Activated T-cell treated with anti-CD3 and anti-CD28 coated beads, Interleukin-2, amount 50 U/mL, for 48 hours (primary cell): ENCODE results near the gene GAGE12F.
"Not testable (repeated sequence)": the region's sequence is repeated elsewhere in the genome, so short reads cannot be mapped to it uniquely, and the experiment has no call there.

Experiments used
- DNase-seq, 2 experiments: peaks; one replicate each; pipeline ENCODE4 v3.0.0-alpha.2; 2020

The GAGE12F gene

DNA sequence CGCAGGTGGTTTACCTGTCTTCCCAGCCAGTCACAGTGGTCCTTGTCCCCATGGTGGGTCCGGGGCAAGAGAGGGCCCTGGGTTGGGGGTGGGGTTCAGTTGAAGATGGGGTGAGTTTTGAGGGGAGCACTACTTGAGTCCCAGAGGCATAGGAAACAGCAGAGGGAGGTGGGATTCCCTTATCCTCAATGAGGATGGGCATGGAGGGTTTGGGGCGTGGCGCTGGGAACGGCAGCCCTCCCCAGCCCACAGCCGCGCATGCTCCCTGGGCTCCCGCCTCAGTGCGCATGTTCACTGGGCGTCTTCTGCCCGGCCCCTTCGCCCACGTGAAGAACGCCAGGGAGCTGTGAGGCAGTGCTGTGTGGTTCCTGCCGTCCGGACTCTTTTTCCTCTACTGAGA, at the start of gene GAGE12F:
Gene GAGE12F (plus strand): TSS at position 301 of the 400 bp plus-strand sequence. CDS start 1,155 bp downstream, outside the sequence.
- not testable (repeated sequence) for DNase-seq

- not testable (repeated sequence) for DNase-seq
Measured at GRCh38 chrX:49531877-49532276, 28.8 kb upstream of the GAGE12F start, which contains the start of gene GAGE12C. GAGE12C (plus strand) TSS chrX:49532177; CDS start chrX:49533332, 1,155 bp downstream.

- not testable (repeated sequence) for DNase-seq
Measured at GRCh38 chrX:49541433-49541832, 19.2 kb upstream of the GAGE12F start, which contains the start of gene GAGE12D. GAGE12D (plus strand) TSS chrX:49541733; CDS start chrX:49542888, 1,155 bp downstream.

GRCh38 chrX:49550989-49551388, 9.7 kb upstream of the GAGE12F start, which contains the start of gene GAGE12E:
GAGE12E (plus strand) TSS chrX:49551289; CDS start chrX:49552444, 1,155 bp downstream.
- DNase-seq = not testable (repeated sequence)

- not testable (repeated sequence) for DNase-seq
Measured at GRCh38 chrX:49568728-49569127, 8.1 kb downstream of the GAGE12F start.

- DNase-seq = not testable (repeated sequence)
Measured at GRCh38 chrX:49569152-49569551, 8.5 kb downstream of the GAGE12F start.

DNA sequence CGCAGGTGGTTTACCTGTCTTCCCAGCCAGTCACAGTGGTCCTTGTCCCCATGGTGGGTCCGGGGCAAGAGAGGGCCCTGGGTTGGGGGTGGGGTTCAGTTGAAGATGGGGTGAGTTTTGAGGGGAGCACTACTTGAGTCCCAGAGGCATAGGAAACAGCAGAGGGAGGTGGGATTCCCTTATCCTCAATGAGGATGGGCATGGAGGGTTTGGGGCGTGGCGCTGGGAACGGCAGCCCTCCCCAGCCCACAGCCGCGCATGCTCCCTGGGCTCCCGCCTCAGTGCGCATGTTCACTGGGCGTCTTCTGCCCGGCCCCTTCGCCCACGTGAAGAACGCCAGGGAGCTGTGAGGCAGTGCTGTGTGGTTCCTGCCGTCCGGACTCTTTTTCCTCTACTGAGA, 9.5 kb downstream of the GAGE12F start, which contains the start of gene GAGE12G:
Gene GAGE12G (plus strand): TSS at position 301 of the 400 bp plus-strand sequence. CDS start 1,155 bp downstream, outside the sequence.
- not testable (repeated sequence) for DNase-seq

- DNase-seq = not testable (repeated sequence)
Measured at GRCh38 chrX:49579649-49580048, 19.0 kb downstream of the GAGE12F start, which contains the start of gene GAGE12H. GAGE12H (plus strand) TSS chrX:49579949; CDS start chrX:49581104, 1,155 bp downstream.

DNA sequence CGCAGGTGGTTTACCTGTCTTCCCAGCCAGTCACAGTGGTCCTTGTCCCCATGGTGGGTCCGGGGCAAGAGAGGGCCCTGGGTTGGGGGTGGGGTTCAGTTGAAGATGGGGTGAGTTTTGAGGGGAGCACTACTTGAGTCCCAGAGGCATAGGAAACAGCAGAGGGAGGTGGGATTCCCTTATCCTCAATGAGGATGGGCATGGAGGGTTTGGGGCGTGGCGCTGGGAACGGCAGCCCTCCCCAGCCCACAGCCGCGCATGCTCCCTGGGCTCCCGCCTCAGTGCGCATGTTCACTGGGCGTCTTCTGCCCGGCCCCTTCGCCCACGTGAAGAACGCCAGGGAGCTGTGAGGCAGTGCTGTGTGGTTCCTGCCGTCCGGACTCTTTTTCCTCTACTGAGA, 28.6 kb downstream of the GAGE12F start, which contains the start of gene GAGE2A:
Gene GAGE2A (plus strand): TSS at position 301 of the 400 bp plus-strand sequence. CDS start 1,155 bp downstream, outside the sequence.
- not testable (repeated sequence) for DNase-seq

GRCh38 chrX:49589769-49590478, 29.3 kb downstream of the GAGE12F start:
- DNase-seq = not testable (repeated sequence)

GRCh38 chrX:49590488-49590887, 29.8 kb downstream of the GAGE12F start:
- DNase-seq = peak in 1 of 2 experiments; percentile 21

DNA sequence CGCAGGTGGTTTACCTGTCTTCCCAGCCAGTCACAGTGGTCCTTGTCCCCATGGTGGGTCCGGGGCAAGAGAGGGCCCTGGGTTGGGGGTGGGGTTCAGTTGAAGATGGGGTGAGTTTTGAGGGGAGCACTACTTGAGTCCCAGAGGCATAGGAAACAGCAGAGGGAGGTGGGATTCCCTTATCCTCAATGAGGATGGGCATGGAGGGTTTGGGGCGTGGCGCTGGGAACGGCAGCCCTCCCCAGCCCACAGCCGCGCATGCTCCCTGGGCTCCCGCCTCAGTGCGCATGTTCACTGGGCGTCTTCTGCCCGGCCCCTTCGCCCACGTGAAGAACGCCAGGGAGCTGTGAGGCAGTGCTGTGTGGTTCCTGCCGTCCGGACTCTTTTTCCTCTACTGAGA, 38.1 kb downstream of the GAGE12F start, which contains the start of gene GAGE1:
Gene GAGE1 (plus strand): TSS at position 301 of the 400 bp plus-strand sequence. CDS start 1,155 bp downstream, outside the sequence.
- DNase-seq = not testable (repeated sequence)

DNA sequence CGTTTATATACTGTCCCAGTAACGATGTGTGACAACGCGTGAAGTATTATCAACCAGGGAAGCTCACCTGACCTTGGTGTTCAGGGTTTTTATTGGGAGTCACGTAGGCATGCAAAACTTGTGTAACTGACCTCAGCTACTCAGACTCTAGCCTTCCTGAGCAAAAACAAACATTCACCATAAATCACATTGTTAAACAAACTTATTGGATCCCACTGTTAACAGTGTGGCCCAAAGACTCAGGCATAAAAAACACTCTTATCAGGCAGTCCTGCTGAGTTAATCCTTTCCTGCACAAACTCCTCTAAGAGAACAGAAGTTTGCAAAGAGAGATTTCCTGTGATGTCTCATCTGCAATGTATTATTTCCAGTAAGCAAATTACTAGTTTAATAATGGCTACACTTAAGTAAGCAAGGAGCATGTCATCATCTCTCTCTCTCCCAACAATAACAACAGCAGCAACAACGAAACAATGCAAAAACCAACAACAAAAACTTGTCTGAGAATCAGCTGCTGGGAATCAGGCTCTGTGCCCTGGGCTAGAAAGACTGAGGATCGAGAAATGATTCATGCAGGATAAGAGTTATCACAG, 50.2 kb downstream of the GAGE12F start:
- DNase-seq = no peak
